Measurements from ENCODE around the gene SNCG.
A peak's percentile ranks its signal among the peaks of the same experiment; 100 is the strongest.

SNCG gene

GRCh38 chr10:86960863-86961434, 2.5 kb downstream of the SNCG start:
- DNase-seq (ENCODE audit: low read depth in 2 of 2) = no peak

GRCh38 chr10:86961481-86962091, 3.2 kb downstream of the SNCG start:
- no peak for DNase-seq (ENCODE audit: low read depth in 2 of 2)

DNA sequence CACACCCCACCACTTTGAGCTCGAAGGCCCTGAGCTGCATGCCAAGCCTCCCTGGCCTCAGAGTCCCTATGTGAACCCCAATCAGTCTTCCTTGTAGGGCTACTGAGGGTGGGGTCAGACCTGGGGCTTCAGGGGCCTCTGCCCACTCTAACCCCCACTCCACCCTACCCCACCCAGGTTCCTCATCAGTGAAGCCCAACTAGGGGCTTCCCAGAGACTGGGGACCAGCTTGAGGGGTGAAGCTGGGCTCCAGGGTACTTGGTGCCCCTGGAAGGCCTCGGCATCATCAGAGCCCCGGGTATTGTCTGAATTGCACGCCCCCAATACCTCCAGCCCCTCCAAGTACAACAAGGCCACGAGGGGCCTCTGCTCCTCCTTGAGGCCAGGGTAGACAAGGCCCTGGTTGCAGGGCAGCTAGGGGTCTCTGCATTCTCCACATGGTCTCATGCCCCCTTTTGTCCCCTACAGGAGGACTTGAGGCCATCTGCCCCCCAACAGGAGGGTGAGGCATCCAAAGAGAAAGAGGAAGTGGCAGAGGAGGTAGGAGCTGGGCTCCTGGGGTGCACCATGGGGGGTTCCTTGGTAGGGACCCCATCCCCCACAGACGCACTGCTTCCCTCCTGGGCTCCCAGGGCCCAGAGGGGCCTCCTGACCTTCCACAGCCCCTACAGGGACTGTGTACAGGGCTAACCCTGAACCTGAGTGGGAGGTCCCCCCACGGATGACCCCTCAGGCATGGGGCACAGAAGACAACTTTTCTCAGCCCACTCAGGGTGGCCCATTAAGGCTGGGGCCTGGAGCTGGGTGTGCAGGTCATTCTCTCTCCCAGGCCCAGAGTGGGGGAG, 4.0 kb downstream of the SNCG start:
- no peak for DNase-seq (ENCODE audit: low read depth in 2 of 2)

GRCh38 chr10:86962981-86963310, 4.5 kb downstream of the SNCG start:
- no peak for DNase-seq (ENCODE audit: low read depth in 2 of 2)

GRCh38 chr10:86963341-86963919, 5.0 kb downstream of the SNCG start:
- DNase-seq (ENCODE audit: low read depth in 2 of 2) = no peak

GRCh38 chr10:86964061-86964846, 5.9 kb downstream of the SNCG start:
- DNase-seq (ENCODE audit: low read depth in 2 of 2) = no peak

GRCh38 chr10:86964847-86965190, 6.4 kb downstream of the SNCG start:
- DNase-seq (ENCODE audit: low read depth in 2 of 2) = no peak

GRCh38 chr10:86965986-86966654, 7.7 kb downstream of the SNCG start:
- no peak for DNase-seq (ENCODE audit: low read depth in 2 of 2)

DNA sequence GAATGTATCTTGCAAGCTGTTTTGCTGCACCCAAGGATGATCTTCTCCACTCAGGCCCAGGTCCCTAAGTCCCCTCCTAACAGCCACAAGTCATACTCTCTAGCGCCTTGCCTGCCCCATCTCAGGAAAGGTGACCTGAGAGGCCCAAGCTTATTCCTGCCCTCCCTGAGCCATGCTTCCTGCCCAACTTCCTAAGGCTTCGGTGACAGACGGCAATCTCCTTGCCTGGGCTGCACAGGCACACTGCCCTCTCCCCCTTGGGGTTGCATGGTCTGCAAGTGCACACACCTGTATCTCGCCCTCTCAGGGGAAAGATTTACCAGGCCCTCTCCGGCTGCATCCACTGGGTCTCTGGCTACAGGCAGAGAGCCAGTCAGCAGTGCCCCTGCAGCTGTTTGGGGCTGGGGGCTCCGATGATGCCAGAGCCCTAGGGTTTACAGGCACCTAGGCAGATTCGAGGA, 9.1 kb downstream of the SNCG start:
- DNase-seq (ENCODE audit: low read depth in 2 of 2) = no peak

DNA sequence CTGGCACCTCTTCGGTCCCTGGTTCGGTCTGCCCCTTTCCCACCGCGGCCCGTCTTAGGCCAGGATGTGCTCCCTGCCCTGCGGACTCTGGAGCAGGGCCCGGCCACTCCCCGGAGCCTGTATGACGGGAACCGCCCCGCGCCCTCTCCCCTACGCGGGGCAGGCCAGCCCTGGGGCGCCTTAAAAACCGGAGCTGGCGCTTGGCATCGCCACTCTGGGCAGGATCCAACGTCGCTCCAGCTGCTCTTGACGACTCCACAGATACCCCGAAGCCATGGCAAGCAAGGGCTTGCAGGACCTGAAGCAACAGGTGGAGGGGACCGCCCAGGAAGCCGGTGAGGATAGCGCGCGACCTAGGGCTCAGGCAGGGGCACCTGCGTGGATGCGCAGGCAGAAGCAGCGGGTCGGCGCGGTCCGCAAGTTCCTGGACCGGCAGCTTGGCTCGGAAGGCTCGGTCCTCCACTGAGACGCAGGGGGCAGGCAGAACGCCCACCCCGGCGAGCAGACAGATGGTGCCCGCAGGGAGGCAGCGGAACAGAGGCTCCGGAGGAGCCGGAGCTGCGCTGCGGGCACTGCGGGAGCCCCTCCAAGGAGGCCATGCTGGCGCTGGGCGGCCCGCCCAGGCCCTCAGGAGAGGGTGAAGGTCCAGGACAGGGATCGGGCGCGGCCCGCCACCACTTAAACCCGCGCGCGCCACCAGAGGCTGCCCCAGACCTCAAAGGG, 10.0 kb downstream of the SNCG start, which contains the start of gene ADIRF:
Gene ADIRF, plus strand, starts transcription at position 212 of the 723 bp plus-strand sequence. Its CDS starts 63 bp downstream, at position 275.
- no peak for DNase-seq (ENCODE audit: low read depth in 2 of 2)

- no peak for DNase-seq (ENCODE audit: low read depth in 2 of 2)
Observed at GRCh38 chr10:86968994-86969355, 10.6 kb downstream of the SNCG start.

GRCh38 chr10:86969421-86970041, 11.1 kb downstream of the SNCG start:
- DNase-seq (ENCODE audit: low read depth in 2 of 2) = no peak

DNA sequence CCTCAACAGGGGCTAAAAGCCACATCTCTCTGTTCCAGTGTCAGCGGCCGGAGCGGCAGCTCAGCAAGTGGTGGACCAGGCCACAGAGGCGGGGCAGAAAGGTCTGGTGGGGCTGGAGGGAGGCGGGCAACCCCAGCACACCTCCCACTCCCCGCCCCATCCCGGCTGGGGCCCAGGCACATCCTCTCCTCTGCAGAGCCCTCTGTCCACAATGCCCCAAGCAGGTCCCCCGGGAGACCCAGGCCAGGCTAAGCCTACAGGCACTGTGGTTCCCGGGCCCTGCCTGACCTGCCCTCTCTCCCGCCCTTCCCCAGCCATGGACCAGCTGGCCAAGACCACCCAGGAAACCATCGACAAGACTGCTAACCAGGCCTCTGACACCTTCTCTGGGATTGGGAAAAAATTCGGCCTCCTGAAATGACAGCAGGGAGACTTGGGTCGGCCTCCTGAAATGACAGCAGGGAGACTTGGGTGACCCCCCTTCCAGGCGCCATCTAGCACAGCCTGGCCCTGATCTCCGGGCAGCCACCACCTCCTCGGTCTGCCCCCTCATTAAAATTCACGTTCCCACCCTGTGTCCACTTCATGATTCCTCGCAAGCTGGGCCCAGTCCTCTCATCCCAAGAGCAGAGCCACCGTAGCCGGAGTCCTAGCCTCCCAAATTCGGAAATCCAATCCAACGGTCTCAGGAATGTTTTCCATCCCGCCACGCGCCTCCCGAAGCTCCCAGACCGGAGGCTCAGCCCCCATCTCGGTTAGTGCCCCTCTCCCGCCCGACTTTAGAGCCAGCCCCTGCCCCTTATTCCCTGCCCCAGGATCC, 12.0 kb downstream of the SNCG start:
- no peak for DNase-seq (ENCODE audit: low read depth in 2 of 2)

GRCh38 chr10:86970982-86971231, 12.5 kb downstream of the SNCG start:
- DNase-seq (ENCODE audit: low read depth in 2 of 2) = no peak

DNA sequence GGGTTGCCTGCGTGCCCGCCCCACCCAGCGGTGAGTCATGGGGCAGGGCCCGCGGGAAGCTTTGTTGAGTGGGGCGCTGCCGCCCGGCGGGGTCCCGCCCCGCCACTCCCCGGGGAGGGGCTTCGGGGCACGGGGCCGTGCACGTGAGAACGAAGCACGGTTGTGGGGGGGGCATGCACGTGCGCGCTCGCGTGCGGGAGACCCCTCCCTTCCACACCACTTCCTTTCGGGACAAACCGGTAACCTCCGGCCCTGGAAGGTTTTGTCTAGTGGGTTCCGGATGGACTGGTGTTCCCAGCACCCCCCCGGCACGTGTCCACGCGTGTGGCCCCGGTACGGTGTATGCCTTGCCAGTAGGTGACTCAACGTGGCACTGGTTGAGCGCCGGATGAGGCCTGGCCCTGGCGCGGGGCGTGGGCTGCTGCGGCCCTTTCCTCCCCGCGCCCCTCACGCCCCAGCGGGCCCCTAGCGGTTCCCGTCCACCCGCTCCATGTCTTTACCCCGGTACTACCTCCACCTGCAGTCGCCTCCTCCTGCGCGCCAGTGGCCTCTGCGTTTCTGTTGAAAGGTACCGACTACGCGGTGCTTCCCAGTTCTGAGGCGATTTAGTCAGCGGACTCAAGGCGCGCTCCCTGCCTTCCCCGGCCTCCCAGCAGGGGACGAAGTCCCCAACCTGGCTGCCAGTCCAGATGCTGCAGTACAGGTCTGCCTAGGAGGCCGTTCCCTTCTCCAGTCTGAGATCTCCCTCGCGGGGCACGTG, 13.0 kb downstream of the SNCG start:
- DNase-seq (ENCODE audit: low read depth in 2 of 2) = peak; percentile 70 to 78

GRCh38 chr10:86972613-86973380, 14.4 kb downstream of the SNCG start:
- no peak for DNase-seq (ENCODE audit: low read depth in 2 of 2)

DNA sequence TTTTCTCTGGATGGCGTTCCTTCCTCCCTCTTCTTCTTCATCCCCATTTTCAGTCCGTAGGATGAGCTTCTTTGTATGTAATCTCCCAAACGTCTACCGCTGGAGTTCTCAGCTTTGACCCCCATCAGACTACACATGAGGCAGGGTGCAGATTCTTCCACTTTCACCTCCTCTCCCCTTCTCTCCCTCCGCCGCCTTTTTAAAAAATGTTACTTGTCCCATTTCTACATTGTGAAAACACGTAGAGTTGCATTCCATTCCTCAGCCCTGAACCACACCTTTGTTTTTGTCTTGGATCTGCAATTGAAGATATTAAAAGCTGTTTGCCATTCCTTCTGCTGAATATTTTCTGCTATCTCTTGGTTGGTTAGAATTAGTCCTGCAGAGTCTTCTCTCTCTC, 16.1 kb downstream of the SNCG start:
- no peak for DNase-seq (ENCODE audit: low read depth in 2 of 2)

DNA sequence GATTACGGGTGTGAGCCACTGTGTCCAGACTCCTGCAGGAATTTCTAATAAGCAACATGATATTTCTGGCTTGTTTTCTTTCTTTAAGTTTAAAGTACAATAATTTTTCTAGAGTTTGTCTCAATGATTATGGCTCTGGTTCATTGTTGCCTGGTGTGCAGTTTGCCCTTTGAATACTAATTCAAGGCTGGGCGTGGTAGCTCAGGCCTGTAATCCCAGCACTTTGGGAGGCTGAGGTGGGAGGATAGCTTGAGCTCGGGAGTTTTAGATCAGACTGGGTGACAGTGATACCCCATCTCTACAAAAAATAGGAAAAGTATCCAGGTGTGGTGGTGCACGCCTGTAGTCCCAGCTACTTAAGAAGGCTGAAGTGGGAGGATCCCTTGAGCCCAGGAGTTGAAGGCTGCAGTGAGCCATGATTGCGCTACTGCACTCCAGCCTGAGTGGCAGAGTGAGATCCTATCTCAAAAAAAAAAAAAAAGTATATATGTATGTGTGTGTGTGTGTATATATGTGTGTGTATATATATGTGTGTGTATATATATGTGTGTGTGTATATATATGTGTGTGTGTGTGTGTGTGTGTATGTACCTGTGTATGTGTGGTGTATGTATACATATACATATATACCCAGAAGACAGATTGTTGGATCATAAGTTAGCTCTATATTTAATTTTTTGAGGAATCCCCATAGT, 18.1 kb downstream of the SNCG start:
- DNase-seq (ENCODE audit: low read depth in 2 of 2) = no peak
